DMS53 (cell line): Measurements from ENCODE around the gene ZNF423.

Experiments used
- DNase-seq: peaks from one replicate; lab custom pipeline; 2025; lab: John Stamatoyannopoulos, UW

ZNF423 gene

GRCh38 chr16:49724774-49725173 lies 131.1 kb downstream of the ZNF423 start:
- DNase-seq, result no peak

GRCh38 chr16:49723310-49723709 lies 132.6 kb downstream of the ZNF423 start:
- no peak for DNase-seq

- no peak for DNase-seq
These were observed 135.7 kb downstream of the ZNF423 start for GRCh38 chr16:49720225-49720624.

GRCh38 chr16:49717689-49718088 lies 138.2 kb downstream of the ZNF423 start:
- no peak for DNase-seq

- DNase-seq, result no peak
These were observed 139.5 kb downstream of the ZNF423 start for GRCh38 chr16:49716339-49716934.

GRCh38 chr16:49713770-49714169 lies 142.1 kb downstream of the ZNF423 start:
- DNase-seq, result no peak

GRCh38 chr16:49712542-49712941 lies 143.4 kb downstream of the ZNF423 start:
- DNase-seq, result no peak

GRCh38 chr16:49712106-49712505 lies 143.8 kb downstream of the ZNF423 start:
- no peak for DNase-seq

- no peak for DNase-seq
These were observed 146.9 kb downstream of the ZNF423 start for GRCh38 chr16:49709057-49709456.

- DNase-seq, result no peak
These were observed 147.4 kb downstream of the ZNF423 start for GRCh38 chr16:49708491-49708890.

- no peak for DNase-seq
These were observed 149.1 kb downstream of the ZNF423 start for GRCh38 chr16:49706620-49707355.

GRCh38 chr16:49704586-49705155 lies 151.2 kb downstream of the ZNF423 start:
- DNase-seq, result no peak

GRCh38 chr16:49703483-49703882 lies 152.4 kb downstream of the ZNF423 start:
- DNase-seq, result no peak

- no peak for DNase-seq
These were observed 154.0 kb downstream of the ZNF423 start for GRCh38 chr16:49701789-49702494.

- no peak for DNase-seq
These were observed 154.7 kb downstream of the ZNF423 start for GRCh38 chr16:49701065-49701685.

GRCh38 chr16:49700251-49701064 lies 155.5 kb downstream of the ZNF423 start:
- no peak for DNase-seq

- no peak for DNase-seq
These were observed 156.1 kb downstream of the ZNF423 start for GRCh38 chr16:49699841-49700175.

GRCh38 chr16:49698931-49699840 lies 156.7 kb downstream of the ZNF423 start:
- DNase-seq, result no peak

- DNase-seq, result no peak
These were observed 157.5 kb downstream of the ZNF423 start for GRCh38 chr16:49698453-49698815.

- no peak for DNase-seq
These were observed 158.1 kb downstream of the ZNF423 start for GRCh38 chr16:49697631-49698452.
